ENCODE data around the gene DCUN1D3.

The DCUN1D3 gene

GRCh38 chr16:20925751-20926150 lies 25.6 kb upstream of the DCUN1D3 start:
- no peak overlapping the region for H3K4me2 ChIP-seq
- no peak for TF ChIP-seq Cebpa-rat (IDR thresholded peaks at IDR 0.05)
- peaks cover 11 to 55% (median 43%) of the 10 kb centered on the region in 11 experiments; a peak in 21 of 22 replicates for H3K36me3 ChIP-seq

GRCh38 chr16:20923876-20924275 lies 23.7 kb upstream of the DCUN1D3 start:
- TF ChIP-seq Cebpa-rat (IDR thresholded peaks at IDR 0.05), result no peak
- H3K36me3 ChIP-seq, result peaks cover 12 to 71% (median 56%) of the 10 kb centered on the region in 11 experiments; a peak in 21 of 22 replicates
- no peak overlapping the region for H3K27ac ChIP-seq
- no peak overlapping the region for H3K9ac ChIP-seq
- H4K20me1 ChIP-seq, result no peaks in the 10 kb centered on the region
- H3K9me3 ChIP-seq (replicated peaks in 1 of 11), result no peaks in the 10 kb centered on the region
- H3K27me3 ChIP-seq, result no peaks in the 10 kb centered on the region
- no peak overlapping the region for H3K4me2 ChIP-seq
- no peak overlapping the region for H3K4me3 ChIP-seq
- H3K4me1 ChIP-seq, result peaks cover 1 to 22% (median 2%) of the 10 kb centered on the region in 10 experiments; a peak in 18 of 20 replicates

More at GRCh38 chr16:20925751-20926150, 25.6 kb upstream of the DCUN1D3 start:
- Histone ChIP-seq H3K4me1 (peaks cover 0 to 15% (median 0%) of the 10 kb centered on the region in 10 experiments; a peak in 8 of 20 replicates), H4K20me1 (no peaks in the 10 kb centered on the region; a peak in 1 of 22 replicates), H3K27me3 (no peaks in the 10 kb centered on the region), H3K9me3 (replicated peaks in 1 of 11) (no peaks in the 10 kb centered on the region), H3K4me3 (no peak overlapping the region), H3K27ac (no peak overlapping the region), H3K9ac (no peak overlapping the region)

- Histone ChIP-seq H4K20me1 (no peaks in the 10 kb centered on the region), H3K4me1 (peaks cover 32 to 53% (median 32%) of the 10 kb centered on the region in 10 experiments), H3K36me3 (peaks cover 12 to 88% (median 70%) of the 10 kb centered on the region in 11 experiments; a peak in 21 of 22 replicates), H3K27ac (no peak overlapping the region), H3K4me2 (no peak overlapping the region), H3K27me3 (no peaks in the 10 kb centered on the region), H3K9me3 (replicated peaks in 1 of 11) (peaks cover 0 to 8% (median 2%) of the 10 kb centered on the region in 11 experiments; a peak in 5 of 22 replicates), H3K9ac (no peak overlapping the region), H3K4me3 (no peak overlapping the region)
- TF ChIP-seq Cebpa-rat (IDR thresholded peaks at IDR 0.05), result no peak
These were observed 20.6 kb upstream of the DCUN1D3 start for GRCh38 chr16:20920799-20921198.

GRCh38 chr16:20920091-20920490 lies 19.9 kb upstream of the DCUN1D3 start:
- peaks cover 0 to 13% (median 8%) of the 10 kb centered on the region in 11 experiments; a peak in 9 of 22 replicates for H3K9me3 ChIP-seq (replicated peaks in 1 of 11)
- H4K20me1 ChIP-seq, result no peaks in the 10 kb centered on the region
- H3K9ac ChIP-seq, result no peak overlapping the region
- no peak overlapping the region for H3K4me3 ChIP-seq
- TF ChIP-seq Cebpa-rat (IDR thresholded peaks at IDR 0.05), result no peak
- no peak overlapping the region for H3K4me2 ChIP-seq
- H3K27me3 ChIP-seq, result no peaks in the 10 kb centered on the region
- no peak overlapping the region for H3K27ac ChIP-seq
- peaks cover 12 to 88% (median 68%) of the 10 kb centered on the region in 11 experiments; a peak in 21 of 22 replicates for H3K36me3 ChIP-seq
- peaks cover 36 to 59% (median 39%) of the 10 kb centered on the region in 10 experiments for H3K4me1 ChIP-seq

GRCh38 chr16:20918486-20919239 lies 18.5 kb upstream of the DCUN1D3 start:
- peak overlapping the region in 4 of 11 experiments; percentile 10 to 41 (median 18); a peak in 2 of 22 replicates for H3K27ac ChIP-seq
- no peak overlapping the region for H3K4me3 ChIP-seq
- no peak overlapping the region for H3K9ac ChIP-seq
- H3K4me2 ChIP-seq, result peak overlapping the region; percentile 32 to 79 (median 67); a peak in 18 of 22 replicates
- no peaks in the 10 kb centered on the region for H3K27me3 ChIP-seq
- peaks cover 0 to 21% (median 10%) of the 10 kb centered on the region in 11 experiments; a peak in 10 of 22 replicates for H3K9me3 ChIP-seq (replicated peaks in 1 of 11)
- H3K4me1 ChIP-seq, result peaks cover 44 to 73% (median 52%) of the 10 kb centered on the region in 10 experiments
- TF ChIP-seq Cebpa-rat (IDR thresholded peaks at IDR 0.05), result no peak
- H3K36me3 ChIP-seq, result peaks cover 3 to 79% (median 54%) of the 10 kb centered on the region in 11 experiments; a peak in 21 of 22 replicates
- H4K20me1 ChIP-seq, result no peaks in the 10 kb centered on the region

- H3K4me3 ChIP-seq, result no peak overlapping the region
- H3K4me2 ChIP-seq, result peak overlapping the region; percentile 50 to 79 (median 66)
- H3K9me3 ChIP-seq (replicated peaks in 1 of 11), result peaks cover 0 to 21% (median 10%) of the 10 kb centered on the region in 11 experiments; a peak in 10 of 22 replicates
- TF ChIP-seq Cebpa-rat (IDR thresholded peaks at IDR 0.05), result no peak
- peak overlapping the region in 7 of 11 experiments; percentile 19 to 63 (median 44); a peak in 10 of 22 replicates for H3K27ac ChIP-seq
- peaks cover 44 to 78% (median 68%) of the 10 kb centered on the region in 10 experiments for H3K4me1 ChIP-seq
- H3K36me3 ChIP-seq, result peaks cover 0 to 62% (median 41%) of the 10 kb centered on the region in 11 experiments; a peak in 20 of 22 replicates
- no peaks in the 10 kb centered on the region for H4K20me1 ChIP-seq
- H3K27me3 ChIP-seq, result no peaks in the 10 kb centered on the region
- peak overlapping the region in 3 of 11 experiments; percentile 5 to 26 (median 12); a peak in 1 of 22 replicates for H3K9ac ChIP-seq
These were observed 16.8 kb upstream of the DCUN1D3 start for GRCh38 chr16:20916942-20917341.

- no peak for TF ChIP-seq Cebpa-rat (IDR thresholded peaks at IDR 0.05)
- Histone ChIP-seq H3K36me3 (peaks cover 0 to 55% (median 35%) of the 10 kb centered on the region in 11 experiments; a peak in 20 of 22 replicates), H3K27me3 (no peaks in the 10 kb centered on the region), H3K27ac (peak overlapping the region in 9 of 11 experiments; percentile 5 to 63 (median 44); a peak in 15 of 22 replicates), H3K4me1 (peaks cover 49 to 84% (median 74%) of the 10 kb centered on the region in 10 experiments), H3K9me3 (replicated peaks in 1 of 11) (peaks cover 0 to 21% (median 10%) of the 10 kb centered on the region in 11 experiments; a peak in 10 of 22 replicates), H3K4me3 (no peak overlapping the region), H3K9ac (peak overlapping the region in 3 of 11 experiments; percentile 1 to 26 (median 12); a peak in 2 of 22 replicates), H3K4me2 (peak overlapping the region; percentile 50 to 79 (median 66); a peak in 21 of 22 replicates), H4K20me1 (no peaks in the 10 kb centered on the region)
These were observed 16.1 kb upstream of the DCUN1D3 start for GRCh38 chr16:20916289-20916688.

GRCh38 chr16:20911361-20911760 lies 11.2 kb upstream of the DCUN1D3 start:
- H3K4me3 ChIP-seq, result peak overlapping the region in 2 of 10 experiments; percentile 17 to 25; a peak in 3 of 20 replicates
- no peak for TF ChIP-seq Cebpa-rat (IDR thresholded peaks at IDR 0.05)
- H3K9ac ChIP-seq, result peak overlapping the region; percentile 17 to 74 (median 67); a peak in 19 of 22 replicates
- H4K20me1 ChIP-seq, result no peaks in the 10 kb centered on the region
- peak overlapping the region; percentile 13 to 93 (median 76) for H3K4me2 ChIP-seq
- peak overlapping the region; percentile 48 to 99 (median 82); a peak in 21 of 22 replicates for H3K27ac ChIP-seq
- H3K9me3 ChIP-seq (replicated peaks in 1 of 11), result peaks cover 0 to 19% (median 10%) of the 10 kb centered on the region in 11 experiments; a peak in 10 of 22 replicates
- peaks cover 31 to 100% (median 97%) of the 10 kb centered on the region in 10 experiments for H3K4me1 ChIP-seq
- H3K36me3 ChIP-seq, result peaks cover 0 to 32% (median 17%) of the 10 kb centered on the region in 11 experiments; a peak in 19 of 22 replicates
- no peaks in the 10 kb centered on the region for H3K27me3 ChIP-seq

Data from BLaER1 treated with 17β-estradiol and CSF1 and Interleukin-3, amounts not matched to agents 10 nM and 100 nM (cell line).